A673 (cell line): ENCODE data around the gene BRCA1.

Experiments used
- EZH2 ChIP-seq: fragments of 200-600 bp; sonication (generic); IDR thresholded peaks from 2 replicates; pipeline ENCODE4 v1.6.1; 2017; ENCODE audit warnings: borderline replicate concordance, low read depth, mild to moderate bottlenecking, mixed read lengths, antibody characterized with exemption, low read length; ENCODE audit not compliant: poor library complexity, severe bottlenecking
- TF ChIP-seq, protein P1 (sequence below): fragments of 300-800, 200-600 bp; sonication (generic); conservative IDR thresholded peaks from 2 replicates; pipeline ENCODE4 v1.5.1; 2017; ENCODE audit warnings: low read depth, mild to moderate bottlenecking, antibody characterized with exemption, low read length, moderate library complexity, mixed read lengths

DNA sequence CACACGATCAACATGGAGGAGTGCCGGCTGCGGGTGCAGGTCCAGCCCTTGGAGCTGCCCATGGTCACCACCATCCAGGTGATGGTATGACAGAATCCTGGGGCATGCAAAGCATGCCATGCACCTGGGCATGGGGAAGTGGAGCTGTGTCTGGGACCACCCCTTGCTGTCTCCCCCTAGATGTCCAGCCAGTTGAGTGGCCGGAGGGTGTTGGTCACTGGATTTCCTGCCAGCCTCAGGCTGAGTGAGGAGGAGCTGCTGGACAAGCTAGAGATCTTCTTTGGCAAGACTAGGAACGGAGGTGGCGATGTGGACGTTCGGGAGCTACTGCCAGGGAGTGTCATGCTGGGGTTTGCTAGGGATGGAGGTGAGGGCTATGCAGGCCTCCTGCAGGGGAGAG, 111.9 kb downstream of the BRCA1 start:
- TF ChIP-seq, protein P1, sequence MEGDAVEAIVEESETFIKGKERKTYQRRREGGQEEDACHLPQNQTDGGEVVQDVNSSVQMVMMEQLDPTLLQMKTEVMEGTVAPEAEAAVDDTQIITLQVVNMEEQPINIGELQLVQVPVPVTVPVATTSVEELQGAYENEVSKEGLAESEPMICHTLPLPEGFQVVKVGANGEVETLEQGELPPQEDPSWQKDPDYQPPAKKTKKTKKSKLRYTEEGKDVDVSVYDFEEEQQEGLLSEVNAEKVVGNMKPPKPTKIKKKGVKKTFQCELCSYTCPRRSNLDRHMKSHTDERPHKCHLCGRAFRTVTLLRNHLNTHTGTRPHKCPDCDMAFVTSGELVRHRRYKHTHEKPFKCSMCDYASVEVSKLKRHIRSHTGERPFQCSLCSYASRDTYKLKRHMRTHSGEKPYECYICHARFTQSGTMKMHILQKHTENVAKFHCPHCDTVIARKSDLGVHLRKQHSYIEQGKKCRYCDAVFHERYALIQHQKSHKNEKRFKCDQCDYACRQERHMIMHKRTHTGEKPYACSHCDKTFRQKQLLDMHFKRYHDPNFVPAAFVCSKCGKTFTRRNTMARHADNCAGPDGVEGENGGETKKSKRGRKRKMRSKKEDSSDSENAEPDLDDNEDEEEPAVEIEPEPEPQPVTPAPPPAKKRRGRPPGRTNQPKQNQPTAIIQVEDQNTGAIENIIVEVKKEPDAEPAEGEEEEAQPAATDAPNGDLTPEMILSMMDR = no peak
- no peak for TF ChIP-seq EZH2
